SIG-M5 treated with dmso at 0.1 percent for 504 hours (cell line): ENCODE data around the gene GPD1.

Experiments
- DNase-seq: peaks from one replicate; lab custom pipeline; 2025; ENCODE audit not compliant: unreplicated experiment; lab: John Stamatoyannopoulos, UW

GPD1 gene

DNA sequence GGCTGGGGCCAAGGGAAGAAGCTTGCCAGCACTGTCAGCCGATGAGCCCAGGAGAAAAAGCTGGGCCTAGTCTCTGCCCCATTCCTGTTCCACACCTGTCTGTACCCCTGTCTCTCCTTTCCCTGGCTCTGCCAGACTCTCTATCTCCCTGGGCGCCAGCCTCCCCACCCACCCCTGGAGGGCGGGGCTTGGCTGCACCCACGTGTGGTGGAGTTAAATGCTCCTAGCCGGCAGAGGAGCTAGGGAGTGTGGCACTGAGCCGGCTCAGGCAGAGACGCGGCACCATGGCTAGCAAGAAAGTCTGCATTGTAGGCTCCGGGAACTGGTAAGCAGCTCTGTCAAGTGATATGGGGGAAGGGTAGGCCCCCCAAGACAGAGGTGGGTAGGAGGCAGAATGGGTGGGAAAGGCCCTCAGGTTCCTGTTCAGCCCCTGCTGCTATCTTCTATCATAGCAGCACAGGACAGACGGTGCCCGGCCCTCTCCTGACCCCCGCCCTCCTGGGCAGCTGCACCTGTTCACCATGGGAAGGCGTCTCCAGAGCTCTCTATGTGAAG is at the start of gene GPD1:
Gene GPD1, plus strand, starts transcription at position 242 of the 555 bp plus-strand sequence. Its CDS starts 43 bp downstream, at position 285.
- DNase-seq, result peak; percentile 22

DNA sequence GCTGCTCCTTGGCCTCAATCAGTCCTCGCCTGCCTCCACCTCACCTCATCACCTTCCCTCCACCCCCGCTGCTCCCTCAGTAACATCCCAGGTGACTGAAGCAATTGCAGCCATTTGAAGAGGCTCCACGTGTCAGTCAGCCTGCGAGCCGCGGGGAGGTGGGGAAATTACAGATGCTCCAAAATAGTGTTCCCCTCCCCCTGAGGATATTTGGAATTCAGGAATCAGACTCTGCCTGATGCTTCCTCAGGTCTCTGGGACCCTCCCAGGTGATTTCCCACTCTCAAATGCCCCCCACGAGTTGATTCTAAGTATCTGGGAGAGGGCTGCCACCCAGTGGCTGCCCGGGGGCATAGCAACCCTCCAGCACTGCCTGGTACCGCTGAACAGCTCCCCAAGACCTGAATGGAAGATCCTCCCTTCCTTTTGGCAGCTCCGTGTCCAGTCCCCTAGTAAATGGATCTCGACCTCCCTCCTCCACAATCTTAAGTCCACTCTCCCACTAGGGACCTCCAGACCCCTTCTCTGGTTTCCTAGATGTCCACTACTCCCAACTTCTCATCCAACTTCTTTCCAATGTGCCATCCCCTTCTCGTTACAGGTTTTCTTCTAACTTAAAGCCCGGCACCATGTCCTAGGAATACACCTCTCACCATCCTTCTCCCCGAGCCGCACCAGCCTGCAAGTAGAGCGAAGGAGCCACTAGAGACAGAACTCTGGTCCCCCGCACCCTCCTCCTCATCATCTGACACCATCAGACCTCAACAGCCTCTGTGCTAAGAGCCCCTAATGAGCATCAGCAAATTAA is 47.8 kb upstream of the GPD1 start:
- DNase-seq, result peak; percentile 60

DNA sequence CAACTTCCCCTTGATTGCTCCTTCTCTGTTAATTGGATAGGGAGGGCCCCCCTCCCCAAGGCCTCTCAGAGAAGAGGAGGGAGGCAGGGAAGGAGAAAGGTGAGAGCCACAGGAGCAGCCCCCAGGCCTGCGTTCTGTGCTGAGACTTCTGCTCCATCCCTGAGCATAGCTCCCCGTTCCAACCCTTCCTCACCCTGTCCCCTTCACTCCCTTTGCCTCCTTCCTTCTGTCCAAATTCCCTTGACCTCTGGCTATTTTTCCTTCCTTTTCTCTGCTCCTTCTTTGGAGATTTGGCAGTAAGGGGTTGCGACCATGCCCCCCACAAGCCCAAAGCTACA is 47.2 kb upstream of the GPD1 start:
- DNase-seq, result no peak

DNA sequence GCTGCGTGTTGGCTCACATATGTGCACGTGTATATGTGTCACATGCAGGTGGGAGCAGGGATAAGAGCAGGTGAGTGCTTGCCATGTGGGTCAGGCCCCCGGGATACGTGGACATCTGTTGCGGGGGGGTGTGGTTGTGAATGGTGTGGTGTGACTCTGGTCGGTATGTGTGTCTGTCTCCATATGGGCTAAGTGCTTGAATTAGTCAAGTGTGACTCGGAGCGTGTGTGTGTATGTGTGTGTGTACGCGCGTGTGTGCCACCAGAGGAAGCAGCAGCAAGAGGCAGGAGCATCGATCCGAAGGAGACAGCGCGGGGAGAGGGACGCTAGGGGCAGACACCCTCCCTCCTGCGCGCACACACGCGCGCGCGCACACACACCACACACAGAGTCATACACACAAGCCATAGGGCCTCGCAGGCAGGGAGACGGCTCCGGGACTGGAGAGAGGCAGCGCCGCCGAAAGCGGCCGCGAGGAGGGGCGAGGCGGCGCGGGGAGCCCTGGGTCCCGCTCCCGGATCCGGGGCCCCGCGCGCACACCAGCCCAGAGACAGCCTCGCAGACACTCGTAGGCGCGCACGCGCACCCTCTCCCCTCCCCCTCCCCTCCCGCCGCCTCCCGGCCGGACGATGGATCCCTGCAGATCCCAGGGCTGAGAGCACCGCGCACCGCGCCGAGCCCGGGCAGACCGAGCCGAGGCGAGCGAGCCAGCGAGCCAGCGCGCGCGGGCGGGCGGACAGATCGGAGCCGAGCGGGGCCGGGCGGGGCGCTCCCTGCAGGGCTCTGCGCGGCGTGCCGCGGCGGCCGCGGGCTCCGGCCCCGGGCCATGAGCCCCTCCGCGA is 46.6 kb upstream of the GPD1 start, which contains the start of gene ASIC1:
Gene ASIC1, plus strand, starts transcription at position 597 of the 842 bp plus-strand sequence. CDS start 1,171 bp downstream, outside the sequence.
- DNase-seq, result peak; percentile 54

DNA sequence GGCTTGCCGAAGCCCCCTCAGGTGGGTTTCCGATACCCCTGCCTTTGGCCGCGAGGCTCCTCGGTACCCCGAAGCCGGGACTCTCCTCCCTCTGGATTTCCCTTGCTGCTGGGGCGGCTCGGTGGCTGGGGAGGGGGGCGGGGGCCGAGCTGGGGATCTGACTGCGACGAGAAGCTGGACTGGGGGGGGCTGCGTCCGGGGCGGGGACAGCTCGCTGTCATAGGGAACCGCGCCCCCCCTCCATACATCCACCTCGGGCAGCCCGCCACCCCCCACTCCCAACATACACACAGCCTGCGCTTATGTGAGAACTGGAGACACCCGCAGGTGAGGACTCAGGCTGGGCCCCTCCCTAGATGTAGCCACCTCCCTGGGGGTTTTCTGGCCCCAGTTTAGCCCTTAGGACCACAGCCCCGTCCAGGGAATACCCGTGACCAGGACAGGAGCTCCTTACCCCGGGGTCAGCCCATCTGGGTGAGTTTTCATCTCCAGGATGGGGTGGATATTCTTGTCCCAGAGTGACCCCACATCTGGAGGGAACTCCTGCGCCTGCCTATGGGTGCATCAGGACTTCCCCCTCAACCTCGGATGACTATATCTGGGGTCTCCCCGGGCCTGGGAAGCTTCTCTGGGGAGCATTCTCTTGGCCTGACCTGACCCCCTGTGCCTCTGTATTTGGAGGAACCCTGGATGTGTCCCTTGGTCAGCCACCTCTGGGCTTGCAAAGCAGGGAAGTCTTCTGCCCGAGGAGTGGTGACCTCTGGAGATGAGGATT is 45.7 kb upstream of the GPD1 start:
- DNase-seq, result no peak

DNA sequence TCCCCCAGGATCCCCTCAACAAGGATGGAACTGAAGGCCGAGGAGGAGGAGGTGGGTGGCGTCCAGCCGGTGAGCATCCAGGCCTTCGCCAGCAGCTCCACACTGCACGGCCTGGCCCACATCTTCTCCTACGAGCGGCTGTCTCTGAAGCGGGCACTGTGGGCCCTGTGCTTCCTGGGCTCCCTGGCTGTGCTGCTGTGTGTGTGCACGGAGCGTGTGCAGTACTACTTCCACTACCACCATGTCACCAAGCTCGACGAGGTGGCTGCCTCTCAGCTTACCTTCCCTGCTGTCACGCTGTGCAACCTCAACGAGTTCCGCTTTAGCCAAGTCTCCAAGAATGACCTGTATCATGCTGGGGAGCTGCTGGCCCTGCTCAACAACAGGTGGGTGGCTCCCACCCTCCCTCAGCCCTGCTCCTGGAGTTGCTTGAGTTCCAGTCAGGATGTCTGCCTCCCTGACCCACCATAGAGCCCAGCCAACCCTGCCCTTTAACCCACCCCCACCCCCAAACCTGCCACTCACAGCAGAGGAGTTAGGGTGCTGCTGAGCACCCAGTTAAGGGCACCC is 45.0 kb upstream of the GPD1 start:
- no peak for DNase-seq

DNA sequence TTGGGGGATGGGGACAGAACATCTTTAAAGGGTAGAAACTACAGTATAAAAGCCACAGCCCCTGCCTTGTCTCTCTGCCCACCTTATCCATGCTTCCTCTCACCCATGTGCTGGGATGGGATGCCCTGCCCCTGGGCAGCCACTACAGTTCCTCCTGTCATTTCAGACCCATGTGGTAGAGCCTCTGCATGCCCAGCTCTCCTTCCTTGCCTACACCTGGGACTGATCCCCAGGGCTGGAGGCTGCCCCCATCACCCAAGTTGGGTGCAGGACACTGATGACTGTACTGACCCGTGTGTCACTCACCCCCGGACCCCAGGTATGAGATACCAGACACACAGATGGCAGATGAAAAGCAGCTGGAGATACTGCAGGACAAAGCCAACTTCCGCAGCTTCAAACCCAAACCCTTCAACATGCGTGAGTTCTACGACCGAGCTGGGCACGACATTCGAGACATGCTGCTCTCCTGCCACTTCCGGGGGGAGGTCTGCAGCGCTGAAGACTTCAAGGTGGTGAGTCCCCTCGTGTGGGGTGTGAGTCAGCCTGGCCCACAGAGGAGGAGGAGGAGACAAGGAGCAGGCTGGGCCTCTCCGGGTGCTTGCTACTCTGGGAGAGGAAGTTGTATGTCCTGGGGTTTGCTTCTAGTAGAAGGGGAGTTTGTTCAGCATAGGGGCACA is 44.2 kb upstream of the GPD1 start:
- DNase-seq, result peak; percentile 79

DNA sequence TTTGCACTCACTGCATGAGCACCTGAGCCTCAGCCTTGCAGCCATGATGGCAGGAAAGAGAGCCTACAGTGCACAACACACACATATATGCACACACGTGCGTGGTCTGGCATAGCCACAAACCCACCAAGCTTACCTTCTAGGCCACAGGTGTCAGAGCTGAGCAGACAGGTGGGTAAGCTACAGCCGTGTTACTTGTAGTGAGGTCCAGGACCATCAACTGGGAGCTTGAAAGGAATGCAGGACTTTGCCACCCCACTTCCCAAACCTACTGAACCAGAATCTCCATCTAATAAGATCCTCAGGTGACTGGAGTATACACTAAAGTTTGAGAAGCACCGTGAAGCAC is 43.7 kb upstream of the GPD1 start:
- DNase-seq, result no peak

DNA sequence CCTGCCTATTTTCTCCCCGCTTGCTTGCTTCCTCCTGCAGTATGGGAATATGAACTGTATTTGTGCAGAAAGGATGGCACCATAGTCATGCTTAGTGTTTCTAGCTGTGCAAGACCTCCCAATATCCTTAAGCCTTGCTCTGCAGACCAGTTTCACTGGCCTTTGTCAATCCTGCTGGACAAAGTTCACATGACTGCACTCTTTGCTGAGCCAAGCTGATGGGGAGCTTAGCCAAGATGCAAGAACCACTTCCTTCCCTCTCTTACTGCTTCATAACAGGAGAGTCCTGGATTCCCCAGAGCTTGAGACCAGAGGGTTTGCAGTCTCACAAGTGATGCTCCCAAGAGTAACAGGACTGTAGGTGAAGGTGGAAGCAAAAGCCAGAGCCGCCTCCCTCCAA is 42.6 kb upstream of the GPD1 start:
- no peak for DNase-seq

DNA sequence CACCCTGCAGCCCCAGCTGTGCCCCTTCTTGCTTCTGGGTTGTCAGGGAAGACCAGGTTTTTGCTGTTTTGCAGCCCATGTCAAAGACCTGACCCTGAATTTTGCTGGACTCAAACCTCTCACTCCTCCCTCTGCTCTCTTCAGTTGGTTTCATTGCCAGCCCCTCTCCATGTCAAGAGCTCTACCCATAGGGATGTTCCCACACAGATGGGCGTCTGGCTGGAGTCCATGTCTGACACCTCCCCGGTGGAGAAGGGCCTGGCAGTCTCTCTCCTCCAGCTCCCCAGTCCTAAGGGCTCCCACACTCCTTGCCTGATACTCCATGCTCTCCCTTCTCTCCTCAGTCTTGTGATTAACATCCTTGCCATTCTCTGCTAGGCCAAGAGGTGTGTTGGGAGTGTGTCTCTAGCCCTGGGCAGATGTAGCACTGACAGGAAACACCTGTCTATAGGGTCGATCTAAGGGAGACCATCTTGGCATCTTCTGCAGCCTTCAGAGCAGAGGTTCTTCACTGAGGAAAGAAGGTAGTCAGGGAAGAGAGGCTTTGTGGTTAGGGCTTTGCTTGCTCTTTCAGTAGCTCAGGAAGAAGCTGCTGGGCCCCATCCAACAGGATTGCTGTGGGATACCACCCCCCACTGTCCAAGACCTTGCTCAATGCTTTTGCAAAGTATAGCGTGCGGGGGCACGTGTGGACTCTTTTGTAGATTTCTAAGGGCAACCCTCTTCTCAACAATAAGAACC is 41.7 kb upstream of the GPD1 start:
- no peak for DNase-seq

DNA sequence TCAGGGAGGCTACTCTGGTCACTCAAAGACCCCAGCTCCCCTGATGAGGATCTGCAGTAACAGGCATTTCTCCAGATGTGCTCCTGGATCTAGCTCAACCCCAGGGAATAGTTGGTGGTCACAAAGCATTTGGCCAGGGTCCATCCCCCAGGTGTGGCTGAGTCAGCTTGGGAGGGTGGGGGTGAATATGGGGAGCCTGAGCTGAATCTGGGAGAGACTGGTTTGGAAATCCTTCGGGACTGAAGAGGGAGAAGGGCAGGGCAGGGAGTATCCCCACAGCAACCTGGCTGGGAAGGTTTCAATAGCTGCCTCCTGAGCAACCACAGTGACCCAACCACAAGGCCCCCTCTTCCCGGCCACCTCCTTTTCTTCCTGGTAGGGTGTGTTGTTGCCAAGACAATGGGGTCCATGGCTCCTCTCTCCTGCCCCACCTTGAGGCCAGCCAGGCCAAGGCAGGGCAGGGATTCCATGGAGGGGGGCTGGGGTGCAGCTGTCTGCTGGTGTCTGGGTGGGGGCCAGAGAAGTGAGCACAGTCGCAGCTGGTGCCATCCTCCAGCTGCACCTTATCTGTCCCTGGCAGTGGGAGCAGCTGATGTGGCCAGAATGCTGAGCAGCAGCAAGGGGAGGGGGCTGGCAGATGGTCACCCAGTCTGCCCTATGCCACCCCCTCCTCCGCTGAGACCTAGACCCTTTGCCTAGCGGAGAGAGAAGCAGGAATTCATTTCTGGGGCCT is 40.9 kb upstream of the GPD1 start:
- no peak for DNase-seq

DNA sequence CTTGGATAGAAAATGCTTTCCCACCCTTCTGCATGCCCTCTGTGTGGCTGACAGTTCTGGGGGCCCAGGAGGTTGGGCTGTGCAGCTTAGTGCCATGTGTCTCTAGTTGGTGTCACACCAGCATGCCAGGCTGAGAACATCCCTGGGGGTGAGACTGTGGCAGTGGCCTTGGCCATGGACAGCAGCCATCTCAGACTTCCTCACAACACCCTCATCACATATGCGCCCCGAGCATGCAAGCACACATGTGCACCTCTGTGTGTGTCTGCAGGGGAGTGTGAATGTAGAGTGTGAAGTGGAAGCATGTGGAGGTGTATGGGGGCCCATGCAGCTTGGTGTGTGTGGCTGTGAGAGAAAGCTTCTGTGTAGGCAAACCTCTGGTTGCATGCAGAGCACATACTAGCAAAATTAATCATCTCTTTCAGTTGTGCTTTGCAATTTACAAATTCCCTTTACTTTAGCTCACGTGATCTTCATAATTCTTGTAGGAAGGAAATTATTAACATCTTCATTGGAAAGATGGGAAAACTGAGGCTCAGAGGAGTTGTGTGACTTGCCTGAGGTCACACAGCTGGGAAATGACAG is 38.0 kb upstream of the GPD1 start:
- DNase-seq, result no peak

DNA sequence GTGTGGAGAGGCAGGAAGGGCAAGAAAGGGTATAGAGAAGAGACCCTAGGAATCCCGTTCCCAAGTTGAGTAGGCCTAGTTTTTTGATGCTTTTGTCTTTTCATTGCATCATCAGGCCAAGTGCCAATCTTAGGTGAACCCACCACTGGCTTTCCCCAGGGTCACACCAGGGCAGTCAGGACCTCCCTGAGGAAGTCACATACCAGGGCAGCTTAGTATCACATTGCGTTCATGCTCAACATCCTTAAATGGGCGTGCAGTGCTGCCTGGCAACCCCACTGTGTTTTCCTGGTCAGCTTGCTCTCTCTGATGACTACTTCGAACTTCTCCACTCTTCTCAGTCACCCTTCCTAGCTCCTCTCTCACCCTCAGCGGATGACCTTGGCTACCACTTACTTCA is 37.4 kb upstream of the GPD1 start:
- peak; percentile 41 for DNase-seq

DNA sequence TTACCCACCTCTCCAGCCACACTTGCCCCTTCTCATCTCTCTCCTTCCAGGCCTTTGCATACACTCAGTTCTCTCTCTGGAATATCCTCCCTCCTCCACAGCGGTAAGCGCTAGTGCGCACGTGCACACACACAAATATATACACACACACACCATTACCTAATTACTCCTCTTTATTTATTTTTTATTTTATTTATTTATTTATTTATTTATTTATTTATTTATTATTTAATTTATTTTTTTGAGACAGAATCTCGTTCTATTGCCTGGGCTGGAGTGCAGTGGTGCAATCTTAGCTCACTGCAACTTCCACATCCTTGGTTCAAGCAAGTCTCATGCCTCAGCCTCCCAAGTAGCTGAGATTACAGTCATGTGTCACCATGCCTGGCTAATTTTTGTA is 34.7 kb upstream of the GPD1 start:
- DNase-seq, result no peak

DNA sequence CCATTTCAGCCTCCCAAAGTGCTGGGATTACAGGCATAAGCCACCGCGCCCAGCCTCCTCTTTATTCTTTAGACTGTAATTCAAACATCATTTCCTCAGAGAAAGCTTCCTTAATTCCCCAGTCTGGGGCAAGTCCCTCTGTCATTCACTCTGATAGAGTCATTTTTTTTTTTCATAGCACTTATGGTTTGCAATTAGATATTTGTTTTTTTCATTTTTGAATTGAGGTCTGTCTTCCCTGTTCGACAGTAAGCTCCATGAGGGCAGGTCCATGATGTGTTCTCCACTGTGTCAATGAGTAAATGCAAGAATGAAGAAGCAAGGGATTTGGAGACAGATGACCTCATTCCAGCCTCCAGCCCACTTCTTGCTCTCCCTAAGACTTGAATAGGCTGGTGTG is 34.3 kb upstream of the GPD1 start:
- DNase-seq, result no peak

DNA sequence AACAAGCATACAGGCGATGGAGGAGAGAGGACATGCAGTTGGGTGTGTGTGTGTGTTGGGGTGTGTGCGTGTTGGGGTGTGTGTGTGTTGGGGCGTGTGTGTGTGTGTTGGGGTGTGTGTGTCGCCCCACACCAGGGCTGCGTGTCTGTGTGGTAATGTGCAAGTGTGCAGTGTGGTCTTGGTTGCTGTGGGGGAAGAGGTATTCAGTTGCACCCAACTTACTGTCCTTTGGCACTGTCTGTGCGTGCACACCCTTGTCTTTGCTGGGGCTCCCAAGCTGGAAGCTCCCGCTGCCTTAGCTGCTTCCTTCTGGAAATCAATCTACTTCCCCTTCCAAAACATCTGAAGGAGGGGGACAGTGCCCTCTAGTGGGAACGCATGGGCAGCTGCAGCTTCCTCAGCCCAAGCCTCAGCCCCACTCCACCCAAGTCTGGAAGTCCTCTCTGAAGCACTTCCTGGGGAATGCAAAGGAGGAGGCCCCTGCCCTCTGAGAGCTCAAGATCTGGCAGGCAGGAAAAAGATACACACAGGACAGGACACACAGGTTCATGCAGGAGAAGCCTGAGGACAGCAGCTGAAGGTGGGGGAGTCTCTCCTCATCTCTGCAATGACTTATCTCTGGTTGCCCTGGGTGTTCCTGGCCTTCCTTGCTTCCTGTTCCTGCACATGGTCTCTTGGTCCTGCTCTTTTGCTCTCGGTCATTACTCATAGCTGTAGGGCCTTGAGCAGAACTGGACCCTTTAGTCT is 33.3 kb upstream of the GPD1 start:
- DNase-seq, result peak; percentile 80

DNA sequence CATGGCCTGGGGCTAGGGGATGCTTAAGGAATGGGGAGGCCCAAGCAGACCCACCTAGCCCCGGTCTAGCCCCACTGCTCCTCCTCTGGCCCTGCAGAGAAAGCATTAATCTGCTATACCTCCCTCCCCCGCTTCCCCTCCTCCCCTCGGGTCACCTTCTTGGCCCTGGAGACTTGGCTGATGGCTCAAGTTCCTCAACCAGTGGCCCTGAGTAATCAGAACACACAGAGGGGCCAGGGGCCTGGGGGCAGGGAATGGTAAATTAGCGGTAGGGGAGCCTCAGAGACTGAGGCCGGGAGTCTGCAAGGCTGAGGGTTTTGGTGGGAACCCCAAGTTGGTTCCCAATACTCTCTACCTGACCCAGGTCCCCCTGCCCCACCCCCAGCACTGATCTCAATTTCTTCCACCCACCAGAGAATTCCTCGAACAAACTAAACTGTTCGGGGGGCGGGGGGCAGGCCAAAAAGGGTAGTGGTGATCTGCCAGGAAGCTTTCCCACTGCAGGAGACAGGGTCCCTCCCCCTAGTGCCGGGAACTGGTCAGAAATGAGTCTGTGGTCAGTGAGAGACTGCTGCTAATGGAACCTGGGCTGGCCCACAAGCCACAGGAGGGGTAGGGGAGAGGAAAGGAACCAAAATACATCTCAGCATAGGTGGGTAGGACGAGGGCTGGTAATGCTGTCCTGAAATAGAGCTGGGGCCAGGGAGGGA is 31.5 kb upstream of the GPD1 start:
- DNase-seq, result no peak
